ENCODE results near the gene MAMDC4.

GRCh38 chr9:136821826-136822544 is 30.2 kb upstream of the MAMDC4 start:
- TF ChIP-seq, protein P1, sequence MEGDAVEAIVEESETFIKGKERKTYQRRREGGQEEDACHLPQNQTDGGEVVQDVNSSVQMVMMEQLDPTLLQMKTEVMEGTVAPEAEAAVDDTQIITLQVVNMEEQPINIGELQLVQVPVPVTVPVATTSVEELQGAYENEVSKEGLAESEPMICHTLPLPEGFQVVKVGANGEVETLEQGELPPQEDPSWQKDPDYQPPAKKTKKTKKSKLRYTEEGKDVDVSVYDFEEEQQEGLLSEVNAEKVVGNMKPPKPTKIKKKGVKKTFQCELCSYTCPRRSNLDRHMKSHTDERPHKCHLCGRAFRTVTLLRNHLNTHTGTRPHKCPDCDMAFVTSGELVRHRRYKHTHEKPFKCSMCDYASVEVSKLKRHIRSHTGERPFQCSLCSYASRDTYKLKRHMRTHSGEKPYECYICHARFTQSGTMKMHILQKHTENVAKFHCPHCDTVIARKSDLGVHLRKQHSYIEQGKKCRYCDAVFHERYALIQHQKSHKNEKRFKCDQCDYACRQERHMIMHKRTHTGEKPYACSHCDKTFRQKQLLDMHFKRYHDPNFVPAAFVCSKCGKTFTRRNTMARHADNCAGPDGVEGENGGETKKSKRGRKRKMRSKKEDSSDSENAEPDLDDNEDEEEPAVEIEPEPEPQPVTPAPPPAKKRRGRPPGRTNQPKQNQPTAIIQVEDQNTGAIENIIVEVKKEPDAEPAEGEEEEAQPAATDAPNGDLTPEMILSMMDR (IDR thresholded peaks at IDR 0.05; ENCODE audit: low read length), result no peak
- no peak for TF ChIP-seq EZH2 (IDR thresholded peaks at IDR 0.05; ENCODE audit: borderline replicate concordance, low read length)

All from OCI-LY1 (cell line).